Endodermal cell (in vitro differentiated cells): ENCODE measurements around the gene ANXA9. TPM values are rescaled to one million over a fixed set of nuclear protein-coding genes. Genes with fewer than 3 reads are reported as not detected.

Source experiments
- DNase-seq: peaks from one replicate; pipeline ENCODE4 v3.0.0-alpha.2; 2017
- H3K27ac ChIP-seq: 2 replicates; pipeline ENCODE4 v1.5.1; 2013; ENCODE audit warnings: mild to moderate bottlenecking, low read depth, low read length, moderate library complexity
- H3K27me3 ChIP-seq: 2 replicates; pipeline ENCODE4 v1.6.1; 2013; ENCODE audit warnings: mild to moderate bottlenecking, low read length, moderate library complexity; ENCODE audit not compliant: insufficient read depth, control insufficient read depth, poor library complexity, severe bottlenecking
- H3K36me3 ChIP-seq: 2 replicates; pipeline ENCODE4 v1.7.0; 2013; ENCODE audit warnings: mild to moderate bottlenecking, low read length, moderate library complexity; ENCODE audit not compliant: control insufficient read depth, insufficient read depth
- H3K4me1 ChIP-seq: one replicate; pipeline ENCODE4 v1.7.0; 2013; ENCODE audit warnings: low read length; ENCODE audit not compliant: control insufficient read depth, insufficient read depth
- H3K4me3 ChIP-seq: 2 replicates; pipeline ENCODE4 v1.5.1; 2013; ENCODE audit warnings: mild to moderate bottlenecking, low read length, moderate library complexity
- H3K9ac ChIP-seq: 2 replicates; pipeline ENCODE4 v1.6.1; 2013; ENCODE audit warnings: mild to moderate bottlenecking, low read length, moderate library complexity; ENCODE audit not compliant: poor library complexity, severe bottlenecking; ENCODE audit errors: extremely low read depth
- H3K9me3 ChIP-seq: 2 replicates; pipeline ENCODE4 v1.6.1; 2013; ENCODE audit warnings: mild to moderate bottlenecking, low read length, moderate library complexity; ENCODE audit not compliant: control insufficient read depth
- H3K27ac Mint-ChIP-seq: 2 replicates; pipeline ENCODE4 v1.8.0; 2020; ENCODE audit warnings: mixed read lengths
- H3K27me3 Mint-ChIP-seq: 2 replicates; pipeline ENCODE4 v1.8.0; 2021; ENCODE audit warnings: mild to moderate bottlenecking, mixed read lengths; ENCODE audit not compliant: insufficient read depth
- H3K36me3 Mint-ChIP-seq: 2 replicates; pipeline ENCODE4 v1.8.0; 2020; ENCODE audit warnings: low read depth, mixed read lengths
- H3K4me1 Mint-ChIP-seq: 2 replicates; pipeline ENCODE4 v1.8.0; 2020; ENCODE audit warnings: mixed read lengths
- H3K4me3 Mint-ChIP-seq: 2 replicates; pipeline ENCODE4 v1.8.0; 2020; ENCODE audit warnings: mild to moderate bottlenecking, moderate library complexity, mixed read lengths
- H3K9me3 Mint-ChIP-seq: 2 replicates; pipeline ENCODE4 v1.8.0; 2020; ENCODE audit warnings: mild to moderate bottlenecking, mixed read lengths
- WGBS, 2 experiments: methylation state at CpG; one replicate each; pipeline versions ENCODE4 v1.1.5 to v1.1.7; 2013; ENCODE audit warnings: missing lambda C conversion rate in 2 of 2, mixed read lengths in 1 of 2; ENCODE audit not compliant: insufficient coverage in 1 of 2, insufficient read length in 1 of 2; 5-methylcytosine and 5-hydroxymethylcytosine counted together
- total RNA-seq, 2 donors: library from RNA; stranded (reverse); fragmentation: NEBNext Ultra II Directional in 1 of 2; extraction: Animal tissue kit (Norgen Biotek cat#: 25700) in 1 of 2; gene quantifications; 2 replicates in 1 of 2; 3 replicates in 1 of 2; pipeline ENCODE4 v1.2.1, GENCODE V29; 2021
- TF ChIP-seq, protein P1 (sequence below): fragments of 200-600 bp; sonication (generic); conservative IDR thresholded peaks from 2 replicates; pipeline ENCODE4 v1.5.0; 2021; ENCODE audit warnings: antibody characterized with exemption, mild to moderate bottlenecking

Gene ANXA9
- total RNA-seq, 2 donors from 2014 or later: not detected

DNA sequence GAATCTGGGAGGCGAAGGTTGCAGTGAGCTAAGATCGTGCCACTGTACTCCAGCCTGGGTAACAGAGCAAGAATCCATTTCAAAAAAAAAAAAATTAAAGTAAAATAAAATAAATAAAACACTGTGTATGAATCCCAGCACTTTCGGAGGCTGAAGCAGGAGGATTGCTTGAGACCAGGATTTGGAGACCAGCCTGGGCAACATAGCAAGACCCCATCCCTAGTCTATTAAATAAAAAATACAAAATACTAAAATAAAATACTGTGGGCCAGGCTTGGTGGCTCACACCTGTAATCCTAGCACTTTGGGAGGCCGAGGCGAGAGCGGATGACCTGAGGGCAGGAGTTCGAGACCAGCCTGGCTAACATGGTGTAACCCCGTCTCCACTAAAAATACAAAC lies 50.1 kb downstream of the ANXA9 start:
- no peaks in the 10 kb centered on the region for H3K9me3 ChIP-seq
- Mint-ChIP-seq H3K4me3 (no peak overlapping the region), H3K27me3 (no peaks in the 10 kb centered on the region), H3K27ac (no peak overlapping the region), H3K9me3 (no peaks in the 10 kb centered on the region), H3K36me3 (peaks cover 48% of the 10 kb centered on the region), H3K4me1 (no peaks in the 10 kb centered on the region)
- TF ChIP-seq, protein P1, sequence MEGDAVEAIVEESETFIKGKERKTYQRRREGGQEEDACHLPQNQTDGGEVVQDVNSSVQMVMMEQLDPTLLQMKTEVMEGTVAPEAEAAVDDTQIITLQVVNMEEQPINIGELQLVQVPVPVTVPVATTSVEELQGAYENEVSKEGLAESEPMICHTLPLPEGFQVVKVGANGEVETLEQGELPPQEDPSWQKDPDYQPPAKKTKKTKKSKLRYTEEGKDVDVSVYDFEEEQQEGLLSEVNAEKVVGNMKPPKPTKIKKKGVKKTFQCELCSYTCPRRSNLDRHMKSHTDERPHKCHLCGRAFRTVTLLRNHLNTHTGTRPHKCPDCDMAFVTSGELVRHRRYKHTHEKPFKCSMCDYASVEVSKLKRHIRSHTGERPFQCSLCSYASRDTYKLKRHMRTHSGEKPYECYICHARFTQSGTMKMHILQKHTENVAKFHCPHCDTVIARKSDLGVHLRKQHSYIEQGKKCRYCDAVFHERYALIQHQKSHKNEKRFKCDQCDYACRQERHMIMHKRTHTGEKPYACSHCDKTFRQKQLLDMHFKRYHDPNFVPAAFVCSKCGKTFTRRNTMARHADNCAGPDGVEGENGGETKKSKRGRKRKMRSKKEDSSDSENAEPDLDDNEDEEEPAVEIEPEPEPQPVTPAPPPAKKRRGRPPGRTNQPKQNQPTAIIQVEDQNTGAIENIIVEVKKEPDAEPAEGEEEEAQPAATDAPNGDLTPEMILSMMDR: no peak
- no peak overlapping the region for H3K4me3 ChIP-seq
- WGBS, 2 experiments: 96 to 100% methylated on average over 5 to 8 of the region's 8 CpGs
- H3K9ac ChIP-seq: no peak overlapping the region
- H3K27me3 ChIP-seq: no peaks in the 10 kb centered on the region
- H3K36me3 ChIP-seq: peaks cover 15% of the 10 kb centered on the region
- DNase-seq: no peak
- no peak overlapping the region for H3K27ac ChIP-seq
- H3K4me1 ChIP-seq: no peaks in the 10 kb centered on the region

DNA sequence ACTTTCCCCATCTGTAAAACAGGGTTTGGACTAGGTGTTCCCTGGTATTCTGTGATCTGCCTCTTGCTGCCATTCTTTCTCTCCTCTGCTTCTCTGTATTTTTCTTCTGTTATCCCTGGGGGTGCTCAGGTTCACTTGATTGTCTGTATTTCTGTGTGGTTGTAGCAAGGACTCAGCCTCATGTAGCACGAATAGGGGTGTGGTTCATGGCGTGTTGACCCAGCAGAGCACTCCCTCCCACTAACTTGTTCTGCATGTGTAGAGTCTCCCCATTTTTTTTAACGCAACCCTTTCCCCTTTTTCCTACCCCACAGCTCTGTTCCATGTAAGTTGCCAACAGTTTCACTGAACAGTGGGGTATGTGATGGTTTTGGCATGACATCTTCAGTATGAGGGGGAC lies 53.1 kb downstream of the ANXA9 start:
- H3K36me3 Mint-ChIP-seq: peaks cover 31% of the 10 kb centered on the region
- 82 to 95% methylated on average over 2 of the region's 3 CpGs for WGBS, 2 experiments
- H3K27ac Mint-ChIP-seq: no peak overlapping the region

DNA sequence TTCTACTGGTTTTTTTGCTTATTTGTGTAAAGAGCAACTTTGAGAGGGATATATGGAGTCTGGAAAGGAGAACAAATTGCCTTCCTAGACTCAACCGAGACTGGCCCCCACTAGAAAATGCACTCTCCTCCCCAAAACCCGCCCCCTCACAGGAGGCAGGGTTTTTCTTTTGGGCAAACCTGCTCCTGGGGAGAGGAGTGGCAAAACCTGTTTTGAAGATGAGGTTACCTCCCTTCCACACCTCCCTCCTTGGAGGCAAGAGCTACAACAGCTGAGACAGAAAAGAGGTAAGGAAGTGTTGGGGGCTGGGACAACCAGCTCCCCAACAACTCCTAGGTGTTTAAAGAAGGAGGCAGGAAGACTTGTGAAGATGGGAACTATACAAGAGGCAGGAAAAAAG lies 54.3 kb downstream of the ANXA9 start, which contains the start of gene BNIPL:
Gene BNIPL (plus strand): TSS at position 231 of the 400 bp plus-strand sequence. CDS start 140 bp downstream, at position 371.
- no peak for DNase-seq
- Mint-ChIP-seq H3K4me3 (no peak within 1 kb of the TSS), H3K4me1 (peaks cover 4% of the 10 kb centered on the region), H3K9me3 (no peaks in the 10 kb centered on the region), H3K27me3 (no peaks in the 10 kb centered on the region), H3K27ac (no peak within 1 kb of the TSS), H3K36me3 (peaks cover 26% of the 10 kb centered on the region)
- Histone ChIP-seq H3K9ac (no peak within 1 kb of the TSS), H3K4me1 (no peaks in the 10 kb centered on the region), H3K27ac (no peak within 1 kb of the TSS), H3K36me3 (peaks cover 7% of the 10 kb centered on the region), H3K27me3 (no peaks in the 10 kb centered on the region), H3K9me3 (no peaks in the 10 kb centered on the region), H3K4me3 (no peak within 1 kb of the TSS)
- TF ChIP-seq, protein P1: no peak
- 0% methylated on average over 1 of the region's 2 CpGs; no CpG with 5 or more reads in 1 of the 2 experiments for WGBS, 2 experiments

More for the DNA sequence above, 53.1 kb downstream of the ANXA9 start:
- no peak overlapping the region for H3K4me3 ChIP-seq
- H3K9ac ChIP-seq: no peak overlapping the region
- H3K9me3 ChIP-seq: no peaks in the 10 kb centered on the region
- H3K4me1 Mint-ChIP-seq: peaks cover 4% of the 10 kb centered on the region
- TF ChIP-seq, protein P1: no peak
- H3K4me3 Mint-ChIP-seq: no peak overlapping the region
- H3K4me1 ChIP-seq: no peaks in the 10 kb centered on the region
- no peaks in the 10 kb centered on the region for H3K27me3 Mint-ChIP-seq
- no peaks in the 10 kb centered on the region for H3K27me3 ChIP-seq
- H3K9me3 Mint-ChIP-seq: no peaks in the 10 kb centered on the region
- no peak for DNase-seq
- no peak overlapping the region for H3K27ac ChIP-seq
- peaks cover 7% of the 10 kb centered on the region for H3K36me3 ChIP-seq
